OCI-LY1 (cell line): ENCODE measurements around the gene FAM111A.

Source experiments
- H2AFZ ChIP-seq: fragments of 200-600 bp; sonication (generic), shearing (Covaris generic); 2 replicates; pipeline ENCODE4 v1.6.0; 2014; ENCODE audit warnings: antibody characterized with exemption, mild to moderate bottlenecking, low read length
- H3F3A ChIP-seq: fragments of 200-600 bp; sonication (generic), shearing (Covaris generic); 2 replicates; pipeline ENCODE4 v1.6.0; 2014; ENCODE audit warnings: mild to moderate bottlenecking, antibody characterized with exemption, low read length, moderate library complexity; ENCODE audit not compliant: insufficient read depth
- H3K27ac ChIP-seq: fragments of 200-600 bp; sonication (generic); 2 replicates; pipeline ENCODE4 v1.5.1; 2014; ENCODE audit warnings: low read length, mixed run types, mild to moderate bottlenecking, low read depth; ENCODE audit not compliant: poor library complexity, severe bottlenecking
- H3K27me3 ChIP-seq: fragments of 200-600 bp; sonication (generic); 2 replicates; pipeline ENCODE4 v1.6.0; 2014; ENCODE audit warnings: antibody characterized with exemption, mild to moderate bottlenecking, low read length, moderate library complexity; ENCODE audit not compliant: insufficient read depth
- H3K36me3 ChIP-seq: fragments of 200-600 bp; sonication (generic); 2 replicates; pipeline ENCODE4 v1.6.1; 2014; ENCODE audit warnings: mild to moderate bottlenecking, antibody characterized with exemption, low read length, moderate library complexity, mixed read lengths; ENCODE audit not compliant: insufficient read depth
- H3K4me1 ChIP-seq: fragments of 200-600 bp; sonication (generic); 2 replicates; pipeline ENCODE4 v1.5.1; 2014; ENCODE audit warnings: mild to moderate bottlenecking, low read length, moderate library complexity; ENCODE audit not compliant: insufficient read depth, severe bottlenecking
- H3K4me2 ChIP-seq: fragments of 200-600 bp; sonication (generic), shearing (Covaris generic); 2 replicates; pipeline ENCODE4 v1.6.1; 2014; ENCODE audit warnings: low read length
- H3K4me3 ChIP-seq: fragments of 200-600 bp; sonication (generic); 2 replicates; pipeline ENCODE4 v1.5.1; 2014; ENCODE audit warnings: low read length, low read depth, mild to moderate bottlenecking, mixed read lengths; ENCODE audit not compliant: poor library complexity, severe bottlenecking
- H3K79me2 ChIP-seq: fragments of 200-600 bp; shearing (Covaris generic); 2 replicates; pipeline ENCODE4 v1.6.1; 2016; ENCODE audit warnings: mixed run types, low read length, mixed read lengths; ENCODE audit not compliant: insufficient read depth
- H3K9ac ChIP-seq: fragments of 200-600 bp; sonication (generic), shearing (Covaris generic); 2 replicates; pipeline ENCODE4 v1.6.1; 2014; ENCODE audit warnings: mild to moderate bottlenecking, low read length, mixed read lengths
- H3K9me2 ChIP-seq: fragments of 200-600 bp; sonication (generic), shearing (Covaris generic); 2 replicates; pipeline ENCODE4 v1.6.1; 2014; ENCODE audit warnings: low read depth, mild to moderate bottlenecking, low read length, mixed read lengths
- H3K9me3 ChIP-seq: fragments of 200-600 bp; shearing (Covaris generic); 2 replicates; pipeline ENCODE4 v1.6.1; 2014; ENCODE audit warnings: low read length, mixed read lengths
- H4K20me1 ChIP-seq: fragments of 200-600 bp; sonication (generic), shearing (Covaris generic); 2 replicates; pipeline ENCODE4 v1.6.0; 2016; ENCODE audit warnings: mild to moderate bottlenecking, low read length; ENCODE audit not compliant: insufficient read depth
- EZH2 ChIP-seq: fragments of 200-600 bp; sonication (generic), shearing (Covaris generic); IDR thresholded peaks from 2 replicates; pipeline ENCODE4 v1.8.0; 2017; ENCODE audit warnings: borderline replicate concordance, mixed run types, mild to moderate bottlenecking, antibody characterized with exemption, low read length, moderate library complexity, mixed read lengths
- TF ChIP-seq, protein P1 (sequence below): fragments of 200-600 bp; sonication (generic), shearing (Covaris generic); IDR thresholded peaks from 2 replicates; pipeline ENCODE4 v1.5.1; 2017; ENCODE audit warnings: mild to moderate bottlenecking, antibody characterized with exemption, low read length, moderate library complexity, mixed read lengths

Gene FAM111A

GRCh38 chr11:59175091-59175501 lies 32.4 kb downstream of the FAM111A start:
- Histone ChIP-seq H3K27me3 (no peaks in the 10 kb centered on the region), H3K4me1 (peaks cover 17% of the 10 kb centered on the region), H3K9ac (no peak overlapping the region)

GRCh38 chr11:59176330-59176729 lies 33.7 kb downstream of the FAM111A start:
- H3K9ac ChIP-seq: no peak overlapping the region
- no peak overlapping the region for H3K27ac ChIP-seq
- H3K4me2 ChIP-seq: no peak overlapping the region
- TF ChIP-seq, protein P1, sequence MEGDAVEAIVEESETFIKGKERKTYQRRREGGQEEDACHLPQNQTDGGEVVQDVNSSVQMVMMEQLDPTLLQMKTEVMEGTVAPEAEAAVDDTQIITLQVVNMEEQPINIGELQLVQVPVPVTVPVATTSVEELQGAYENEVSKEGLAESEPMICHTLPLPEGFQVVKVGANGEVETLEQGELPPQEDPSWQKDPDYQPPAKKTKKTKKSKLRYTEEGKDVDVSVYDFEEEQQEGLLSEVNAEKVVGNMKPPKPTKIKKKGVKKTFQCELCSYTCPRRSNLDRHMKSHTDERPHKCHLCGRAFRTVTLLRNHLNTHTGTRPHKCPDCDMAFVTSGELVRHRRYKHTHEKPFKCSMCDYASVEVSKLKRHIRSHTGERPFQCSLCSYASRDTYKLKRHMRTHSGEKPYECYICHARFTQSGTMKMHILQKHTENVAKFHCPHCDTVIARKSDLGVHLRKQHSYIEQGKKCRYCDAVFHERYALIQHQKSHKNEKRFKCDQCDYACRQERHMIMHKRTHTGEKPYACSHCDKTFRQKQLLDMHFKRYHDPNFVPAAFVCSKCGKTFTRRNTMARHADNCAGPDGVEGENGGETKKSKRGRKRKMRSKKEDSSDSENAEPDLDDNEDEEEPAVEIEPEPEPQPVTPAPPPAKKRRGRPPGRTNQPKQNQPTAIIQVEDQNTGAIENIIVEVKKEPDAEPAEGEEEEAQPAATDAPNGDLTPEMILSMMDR: no peak
- no peak for TF ChIP-seq EZH2
- H2AFZ ChIP-seq: no peak overlapping the region
- H3K27me3 ChIP-seq: no peaks in the 10 kb centered on the region
- no peaks in the 10 kb centered on the region; the same call in 1 of the 2 replicates for H3K36me3 ChIP-seq
- H3K79me2 ChIP-seq: no peaks in the 10 kb centered on the region
- 0 out of 2 replicates have a peak, but pooled peaks cover 3% of the 10 kb centered on the region for H3F3A ChIP-seq
- no peaks in the 10 kb centered on the region for H3K9me2 ChIP-seq
- H3K9me3 ChIP-seq: peaks cover 7% of the 10 kb centered on the region; the same call in 1 of the 2 replicates
- no peaks in the 10 kb centered on the region for H4K20me1 ChIP-seq
- H3K4me1 ChIP-seq: peaks cover 17% of the 10 kb centered on the region
- H3K4me3 ChIP-seq: no peak overlapping the region

More at GRCh38 chr11:59175091-59175501, 32.4 kb downstream of the FAM111A start:
- H4K20me1 ChIP-seq: no peaks in the 10 kb centered on the region
- no peak overlapping the region for H2AFZ ChIP-seq
- TF ChIP-seq, protein P1: no peak
- no peak for TF ChIP-seq EZH2
- no peak overlapping the region for H3K27ac ChIP-seq
- no peaks in the 10 kb centered on the region for H3K79me2 ChIP-seq
- H3K9me3 ChIP-seq: peaks cover 7% of the 10 kb centered on the region; the same call in 1 of the 2 replicates
- H3F3A ChIP-seq: 0 out of 2 replicates have a peak, but pooled peaks cover 3% of the 10 kb centered on the region
- H3K4me3 ChIP-seq: no peak overlapping the region
- H3K9me2 ChIP-seq: no peaks in the 10 kb centered on the region
- H3K4me2 ChIP-seq: no peak overlapping the region
- no peaks in the 10 kb centered on the region; the same call in 1 of the 2 replicates for H3K36me3 ChIP-seq

- Histone ChIP-seq H3K9ac (no peak overlapping the region), H3K4me2 (no peak overlapping the region), H3K27ac (no peak overlapping the region), H3K9me2 (no peaks in the 10 kb centered on the region), H3K9me3 (peaks cover 7% of the 10 kb centered on the region; the same call in 1 of the 2 replicates), H4K20me1 (no peaks in the 10 kb centered on the region), H3K36me3 (no peaks in the 10 kb centered on the region; the same call in 1 of the 2 replicates), H3K4me3 (no peak overlapping the region), H3K79me2 (no peaks in the 10 kb centered on the region), H3K27me3 (no peaks in the 10 kb centered on the region), H3K4me1 (peaks cover 8% of the 10 kb centered on the region), H2AFZ (no peak overlapping the region), H3F3A (0 out of 2 replicates have a peak, but pooled peaks cover 3% of the 10 kb centered on the region)
- no peak for TF ChIP-seq EZH2
- TF ChIP-seq, protein P1: no peak
Observed at GRCh38 chr11:59178402-59178801, 35.7 kb downstream of the FAM111A start.
